GM10248 (cell line): ENCODE measurements around the gene IL19.

ENCODE experiments used
- CTCF ChIA-PET: fragments of 300-600 bp; sonication (Branson Sonifier 250); formaldehyde crosslinking; extraction: SDS; loops from one replicate; lab custom pipeline; 2021; ENCODE audit warnings: antibody characterized with exemption; lab: Yijun Ruan, JAX
- POLR2A ChIA-PET: fragments of 350-650 bp; sonication (Branson Sonifier 250); formaldehyde crosslinking; extraction: SDS; loops from one replicate; lab custom pipeline; 2020; ENCODE audit warnings: antibody characterized with exemption; lab: Yijun Ruan, JAX
- DNase-seq: peaks from one replicate; pipeline ENCODE4 v3.0.0; 2012; ENCODE audit errors: extremely low spot score
- TF ChIP-seq, protein P1 (sequence below): IDR thresholded peaks from 2 replicates; pipeline ENCODE4 v1.5.1; 2012; ENCODE audit warnings: mild to moderate bottlenecking, low read depth; ENCODE audit errors: extremely low read depth, missing control alignments, control extremely low read depth

The IL19 gene

GRCh38 chr1:206856674-206857464 is 86.3 kb downstream of the IL19 start:
- POLR2A ChIA-PET, result no interaction called here
- TF ChIP-seq, protein P1, sequence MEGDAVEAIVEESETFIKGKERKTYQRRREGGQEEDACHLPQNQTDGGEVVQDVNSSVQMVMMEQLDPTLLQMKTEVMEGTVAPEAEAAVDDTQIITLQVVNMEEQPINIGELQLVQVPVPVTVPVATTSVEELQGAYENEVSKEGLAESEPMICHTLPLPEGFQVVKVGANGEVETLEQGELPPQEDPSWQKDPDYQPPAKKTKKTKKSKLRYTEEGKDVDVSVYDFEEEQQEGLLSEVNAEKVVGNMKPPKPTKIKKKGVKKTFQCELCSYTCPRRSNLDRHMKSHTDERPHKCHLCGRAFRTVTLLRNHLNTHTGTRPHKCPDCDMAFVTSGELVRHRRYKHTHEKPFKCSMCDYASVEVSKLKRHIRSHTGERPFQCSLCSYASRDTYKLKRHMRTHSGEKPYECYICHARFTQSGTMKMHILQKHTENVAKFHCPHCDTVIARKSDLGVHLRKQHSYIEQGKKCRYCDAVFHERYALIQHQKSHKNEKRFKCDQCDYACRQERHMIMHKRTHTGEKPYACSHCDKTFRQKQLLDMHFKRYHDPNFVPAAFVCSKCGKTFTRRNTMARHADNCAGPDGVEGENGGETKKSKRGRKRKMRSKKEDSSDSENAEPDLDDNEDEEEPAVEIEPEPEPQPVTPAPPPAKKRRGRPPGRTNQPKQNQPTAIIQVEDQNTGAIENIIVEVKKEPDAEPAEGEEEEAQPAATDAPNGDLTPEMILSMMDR, result no peak
- DNase-seq, result no peak
- CTCF ChIA-PET, result interaction anchor here (1.3 to 4.6 kb wide), 10 partner anchors 8 to 303 kb away, joined by 3 to 18 read pairs (median 5); partner anchors contain the start of gene IL20

GRCh38 chr1:206859082-206859521 is 88.5 kb downstream of the IL19 start:
- CTCF ChIA-PET, result interaction anchor here (1.0 to 1.4 kb wide), 3 partner anchors 21 to 250 kb away, joined by 3 read pairs; no protein-coding TSS in a partner anchor

DNA sequence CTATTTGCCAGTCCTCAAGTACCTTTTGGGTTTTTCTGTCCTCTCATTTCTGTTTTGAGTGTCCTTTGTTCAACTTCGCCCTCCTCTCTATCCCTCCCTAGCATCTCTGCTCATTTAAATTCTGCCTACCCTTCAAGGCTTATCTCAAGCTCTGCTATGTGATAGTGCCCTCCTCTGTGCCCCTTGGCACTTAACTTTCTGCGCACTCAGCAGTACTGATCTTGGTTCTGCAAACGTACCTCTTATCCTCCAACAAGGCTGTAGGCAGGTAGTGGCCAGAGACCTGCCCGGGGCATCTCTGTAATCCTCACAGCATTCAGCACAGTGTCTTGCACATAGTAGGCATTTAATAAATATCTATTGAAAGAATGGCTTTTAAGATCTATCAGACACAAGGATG is 89.6 kb downstream of the IL19 start:
- DNase-seq, result no peak
- ChIA-PET CTCF (interaction anchor here (1.1 to 1.9 kb wide), 3 partner anchors 19 to 134 kb away, joined by 4 read pairs; no protein-coding TSS in a partner anchor), POLR2A (no interaction called here)
- TF ChIP-seq, protein P1, result no peak

More at GRCh38 chr1:206859082-206859521, 88.5 kb downstream of the IL19 start:
- TF ChIP-seq, protein P1, result no peak
- no peak for DNase-seq
- POLR2A ChIA-PET, result no interaction called here

GRCh38 chr1:206863266-206863665 is 92.7 kb downstream of the IL19 start:
- POLR2A ChIA-PET, result no interaction called here
- CTCF ChIA-PET, result interaction anchor here (0.6 to 8.4 kb wide), 6 partner anchors 9 to 241 kb away, joined by 3 to 65 read pairs (median 6); partner anchors contain the start of gene C4BPA
- TF ChIP-seq, protein P1, result no peak
- no peak for DNase-seq

GRCh38 chr1:206864939-206865671 is 94.5 kb downstream of the IL19 start, which contains the start of gene IL20:
TSS of gene IL20 (plus strand) at chr1:206865623. CDS start at chr1:206865853, 230 bp downstream.
- ChIA-PET CTCF (interaction anchor here (0.7 to 8.4 kb wide), 35 partner anchors 9 to 418 kb away, joined by 3 to 65 read pairs (median 4); partner anchors contain the start of genes IL24 and PIGR), POLR2A (no interaction called here)
- DNase-seq, result peak; percentile 69
- TF ChIP-seq, protein P1, result peak; percentile 91

- no peak for DNase-seq
- ChIA-PET CTCF (interaction anchor here (1.1 to 8.4 kb wide), 18 partner anchors 10 to 166 kb away, joined by 3 to 65 read pairs (median 11); partner anchors contain the start of gene IL24), POLR2A (no interaction called here)
- TF ChIP-seq, protein P1, result no peak
Measured at GRCh38 chr1:206866062-206866461, 95.5 kb downstream of the IL19 start.
